ENCODE data around the gene MAPK14. TPM values are rescaled to one million over a fixed set of nuclear protein-coding genes. Genes with fewer than 3 reads are reported as not detected.

The MAPK14 gene
- total RNA-seq, 1 donor from 2014 or later = 73.2 TPM

DNA sequence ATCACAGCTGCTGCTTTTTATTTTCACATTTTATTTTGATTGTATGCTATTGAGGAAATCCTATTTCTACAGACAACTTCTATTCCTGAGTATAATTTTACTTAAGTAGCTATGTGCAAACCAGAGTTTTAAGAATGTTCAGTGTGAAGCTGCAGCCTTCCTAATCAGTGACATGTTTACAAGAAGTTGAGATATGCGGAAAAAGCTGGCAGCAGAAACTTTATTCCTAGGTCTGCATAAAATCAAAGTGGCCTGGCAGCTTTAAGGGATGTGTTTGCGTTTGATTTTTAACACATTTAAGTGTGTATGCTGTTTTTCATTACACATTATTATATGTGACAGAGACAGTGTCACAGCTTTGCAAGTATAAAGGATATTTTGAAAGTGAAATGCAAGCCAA is 26.3 kb downstream of the MAPK14 start:
- H3K27ac Mint-ChIP-seq (ENCODE audit: unreplicated experiment) = no peak overlapping the region
- TF ChIP-seq, protein P1, sequence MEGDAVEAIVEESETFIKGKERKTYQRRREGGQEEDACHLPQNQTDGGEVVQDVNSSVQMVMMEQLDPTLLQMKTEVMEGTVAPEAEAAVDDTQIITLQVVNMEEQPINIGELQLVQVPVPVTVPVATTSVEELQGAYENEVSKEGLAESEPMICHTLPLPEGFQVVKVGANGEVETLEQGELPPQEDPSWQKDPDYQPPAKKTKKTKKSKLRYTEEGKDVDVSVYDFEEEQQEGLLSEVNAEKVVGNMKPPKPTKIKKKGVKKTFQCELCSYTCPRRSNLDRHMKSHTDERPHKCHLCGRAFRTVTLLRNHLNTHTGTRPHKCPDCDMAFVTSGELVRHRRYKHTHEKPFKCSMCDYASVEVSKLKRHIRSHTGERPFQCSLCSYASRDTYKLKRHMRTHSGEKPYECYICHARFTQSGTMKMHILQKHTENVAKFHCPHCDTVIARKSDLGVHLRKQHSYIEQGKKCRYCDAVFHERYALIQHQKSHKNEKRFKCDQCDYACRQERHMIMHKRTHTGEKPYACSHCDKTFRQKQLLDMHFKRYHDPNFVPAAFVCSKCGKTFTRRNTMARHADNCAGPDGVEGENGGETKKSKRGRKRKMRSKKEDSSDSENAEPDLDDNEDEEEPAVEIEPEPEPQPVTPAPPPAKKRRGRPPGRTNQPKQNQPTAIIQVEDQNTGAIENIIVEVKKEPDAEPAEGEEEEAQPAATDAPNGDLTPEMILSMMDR (IDR thresholded peaks at IDR 0.05; ENCODE audit: unreplicated experiment) = no peak
- peaks cover 4% of the 10 kb centered on the region for H3K36me3 Mint-ChIP-seq (ENCODE audit: low read depth, unreplicated experiment)
- no peaks in the 10 kb centered on the region for H3K4me1 Mint-ChIP-seq (ENCODE audit: unreplicated experiment)
- no peak overlapping the region for H3K4me3 Mint-ChIP-seq (ENCODE audit: unreplicated experiment)
- H3K9me3 Mint-ChIP-seq (ENCODE audit: unreplicated experiment) = no peaks in the 10 kb centered on the region
- no peaks in the 10 kb centered on the region for H3K27me3 Mint-ChIP-seq (ENCODE audit: unreplicated experiment)
- no peak for DNase-seq (ENCODE audit: low spot score)

DNA sequence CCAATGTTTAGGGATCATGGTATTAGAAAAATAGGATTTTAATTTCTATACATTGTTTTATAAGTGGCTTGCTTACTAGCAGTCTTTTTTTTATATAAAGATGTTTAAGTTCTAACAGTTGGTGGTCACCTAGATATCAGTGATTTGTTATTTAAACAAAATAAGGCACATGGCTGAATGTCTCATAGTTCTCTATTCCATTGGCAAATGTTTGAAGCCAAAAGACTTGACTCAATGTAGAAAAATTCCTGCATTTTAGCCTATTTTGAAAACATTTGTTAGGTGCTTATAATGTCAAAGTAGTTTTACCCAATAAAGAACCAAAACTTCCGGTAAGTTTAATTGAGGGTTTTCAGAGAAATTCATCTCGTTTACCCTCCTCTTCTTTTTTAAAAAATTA is 26.8 kb downstream of the MAPK14 start:
- no peak for DNase-seq (ENCODE audit: low spot score)
- Mint-ChIP-seq H3K27me3 (ENCODE audit: unreplicated experiment) (peaks cover 2% of the 10 kb centered on the region), H3K27ac (ENCODE audit: unreplicated experiment) (no peak overlapping the region), H3K4me1 (ENCODE audit: unreplicated experiment) (no peaks in the 10 kb centered on the region), H3K4me3 (ENCODE audit: unreplicated experiment) (no peak overlapping the region), H3K36me3 (ENCODE audit: low read depth, unreplicated experiment) (peaks cover 7% of the 10 kb centered on the region), H3K9me3 (ENCODE audit: unreplicated experiment) (no peaks in the 10 kb centered on the region)
- TF ChIP-seq, protein P1 (IDR thresholded peaks at IDR 0.05; ENCODE audit: unreplicated experiment) = no peak

DNA sequence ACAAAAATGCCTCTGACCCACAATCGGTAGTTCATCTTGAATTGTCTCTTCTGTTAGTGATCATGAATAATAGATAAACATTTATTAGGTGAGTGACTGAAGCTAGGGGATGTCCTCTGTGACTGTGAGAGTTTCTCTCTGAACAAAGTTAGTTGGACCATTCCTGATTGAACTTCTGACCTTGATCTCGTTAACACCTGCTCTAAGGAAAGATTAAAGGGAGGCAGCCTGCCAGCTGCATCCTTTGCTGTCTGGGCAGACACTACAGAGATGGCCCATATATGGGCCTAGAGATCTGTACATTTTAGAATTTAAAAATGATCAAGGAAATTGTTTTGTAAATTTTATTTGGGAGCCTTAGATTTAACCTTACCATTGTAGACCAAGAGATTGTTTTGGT is 27.3 kb downstream of the MAPK14 start:
- no peak for DNase-seq (ENCODE audit: low spot score)
- H3K4me3 Mint-ChIP-seq (ENCODE audit: unreplicated experiment) = no peak overlapping the region
- TF ChIP-seq, protein P1 (IDR thresholded peaks at IDR 0.05; ENCODE audit: unreplicated experiment) = no peak
- peaks cover 4% of the 10 kb centered on the region for H3K27me3 Mint-ChIP-seq (ENCODE audit: unreplicated experiment)
- H3K9me3 Mint-ChIP-seq (ENCODE audit: unreplicated experiment) = no peaks in the 10 kb centered on the region
- H3K27ac Mint-ChIP-seq (ENCODE audit: unreplicated experiment) = no peak overlapping the region
- peaks cover 11% of the 10 kb centered on the region for H3K36me3 Mint-ChIP-seq (ENCODE audit: low read depth, unreplicated experiment)
- no peaks in the 10 kb centered on the region for H3K4me1 Mint-ChIP-seq (ENCODE audit: unreplicated experiment)

DNA sequence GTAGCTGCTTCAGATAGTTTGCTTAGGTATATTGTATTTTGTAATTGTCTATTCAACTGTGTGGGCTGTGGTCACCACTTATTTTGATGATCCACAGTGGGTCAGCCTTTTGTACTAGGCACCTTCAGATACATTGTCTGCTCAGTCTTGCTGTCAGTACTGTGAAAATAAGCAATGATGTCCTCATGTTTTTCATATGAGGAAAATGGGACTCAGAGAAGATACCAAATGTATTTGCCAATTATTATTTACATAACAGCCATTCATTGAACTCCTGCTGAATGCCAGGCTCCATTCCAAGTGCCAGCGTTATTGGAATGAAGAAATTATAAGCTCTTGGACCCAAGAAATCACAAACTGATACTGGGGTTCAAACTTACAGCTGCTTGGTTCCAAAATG is 28.6 kb downstream of the MAPK14 start:
- TF ChIP-seq, protein P1 (IDR thresholded peaks at IDR 0.05; ENCODE audit: unreplicated experiment) = no peak

DNA sequence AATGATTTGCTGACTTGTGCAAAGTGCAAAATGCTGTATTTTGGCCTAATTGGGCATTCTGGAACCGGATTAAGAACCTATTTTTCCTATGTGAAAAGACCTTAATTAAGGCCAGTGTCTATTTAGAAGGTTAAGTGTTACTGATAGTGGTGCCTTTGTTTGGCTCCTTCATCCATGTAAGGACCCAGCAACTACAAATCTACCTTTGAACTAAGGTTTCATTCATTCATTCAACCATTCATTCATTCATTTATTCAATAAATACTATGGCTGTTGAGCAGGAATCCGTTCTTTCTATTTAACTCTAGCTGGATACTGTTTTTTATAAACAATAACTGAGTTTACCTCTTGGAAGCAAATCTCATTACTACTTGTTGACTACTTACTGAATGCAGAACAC is 33.6 kb downstream of the MAPK14 start:
- peaks cover 4% of the 10 kb centered on the region for H3K27me3 Mint-ChIP-seq (ENCODE audit: unreplicated experiment)
- no peak overlapping the region for H3K27ac Mint-ChIP-seq (ENCODE audit: unreplicated experiment)
- no peaks in the 10 kb centered on the region for H3K9me3 Mint-ChIP-seq (ENCODE audit: unreplicated experiment)
- no peak for DNase-seq (ENCODE audit: low spot score)
- H3K36me3 Mint-ChIP-seq (ENCODE audit: low read depth, unreplicated experiment) = peaks cover 16% of the 10 kb centered on the region
- TF ChIP-seq, protein P1 (IDR thresholded peaks at IDR 0.05; ENCODE audit: unreplicated experiment) = no peak
- peak overlapping the region; percentile 6 for H3K4me3 Mint-ChIP-seq (ENCODE audit: unreplicated experiment)
- peaks cover 14% of the 10 kb centered on the region for H3K4me1 Mint-ChIP-seq (ENCODE audit: unreplicated experiment)

More for the DNA sequence above, 28.6 kb downstream of the MAPK14 start:
- Mint-ChIP-seq H3K27ac (ENCODE audit: unreplicated experiment) (no peak overlapping the region), H3K4me3 (ENCODE audit: unreplicated experiment) (no peak overlapping the region), H3K4me1 (ENCODE audit: unreplicated experiment) (no peaks in the 10 kb centered on the region), H3K9me3 (ENCODE audit: unreplicated experiment) (no peaks in the 10 kb centered on the region), H3K36me3 (ENCODE audit: low read depth, unreplicated experiment) (peaks cover 16% of the 10 kb centered on the region), H3K27me3 (ENCODE audit: unreplicated experiment) (peaks cover 4% of the 10 kb centered on the region)
- DNase-seq (ENCODE audit: low spot score) = no peak
